Common myeloid progenitor, CD34-positive (primary cell): ENCODE results near the gene C16orf78.

Experiments
- CTCF ChIA-PET: fragments of 350-600 bp; sonication (Branson Sonifier 250); formaldehyde crosslinking; loops from one replicate; lab custom pipeline; 2021; ENCODE audit warnings: antibody characterized with exemption; lab: Charles Lee
- POLR2A ChIA-PET: fragments of 350-600 bp; sonication (Branson Sonifier 250); formaldehyde crosslinking; loops from one replicate; lab custom pipeline; 2021; ENCODE audit warnings: antibody characterized with exemption; lab: Charles Lee
- DNase-seq, 3 donors: peaks; one replicate each; pipeline versions ENCODE4 v3.0.0 to v3.0.0-alpha.2; 2013
- H3K27ac ChIP-seq, 2 experiments: 1 replicate in 1 of 2; 2 replicates in 1 of 2; pipeline ENCODE4 v1.7.0; 2013; ENCODE audit warnings: inconsistent platforms in 2 of 2, low read length in 2 of 2, mild to moderate bottlenecking in 2 of 2, low read depth in 1 of 2, moderate library complexity in 1 of 2; ENCODE audit not compliant: severe bottlenecking in 2 of 2, insufficient read depth in 1 of 2, poor library complexity in 1 of 2
- H3K27me3 ChIP-seq, 5 experiments: replicated peaks in 2 of 5; 1 replicate in 3 of 5; 2 replicates in 2 of 5; pipeline versions ENCODE4 v1.6.1 to v1.7.0; 2013; ENCODE audit warnings: low read length in 4 of 5, mild to moderate bottlenecking in 2 of 5, moderate library complexity in 2 of 5, inconsistent platforms in 1 of 5; ENCODE audit not compliant: insufficient read depth in 5 of 5, control insufficient read depth in 4 of 5
- H3K36me3 ChIP-seq, 4 experiments: 1 replicate in 2 of 4; 2 replicates in 2 of 4; pipeline versions ENCODE4 v1.6.1 to v1.7.0; 2013; ENCODE audit warnings: low read length in 3 of 4, control low read depth in 1 of 4, mild to moderate bottlenecking in 1 of 4; ENCODE audit not compliant: control insufficient read depth in 4 of 4, insufficient read depth in 4 of 4
- H3K4me1 ChIP-seq, 4 experiments: 1 replicate in 3 of 4; 2 replicates in 1 of 4; pipeline versions ENCODE4 v1.6.1 to v1.7.1; 2013; ENCODE audit warnings: low read length in 3 of 4, mild to moderate bottlenecking in 3 of 4, control low read depth in 1 of 4, inconsistent platforms in 1 of 4, moderate library complexity in 1 of 4; ENCODE audit not compliant: control insufficient read depth in 4 of 4, insufficient read depth in 4 of 4; ENCODE audit errors: control extremely low read depth in 1 of 4
- H3K4me3 ChIP-seq, 7 experiments: 1 replicate in 4 of 7; 2 replicates in 3 of 7; pipeline versions ENCODE4 v1.5.1 to v1.7.0; 2013; ENCODE audit warnings: mild to moderate bottlenecking in 7 of 7, low read length in 6 of 7, moderate library complexity in 6 of 7, inconsistent platforms in 2 of 7, low read depth in 2 of 7, control low read depth in 1 of 7; ENCODE audit not compliant: insufficient read depth in 4 of 7, control insufficient read depth in 1 of 7; ENCODE audit errors: extremely low read depth in 1 of 7
- H3K9me3 ChIP-seq, 5 experiments: 1 replicate in 4 of 5; 2 replicates in 1 of 5; pipeline versions ENCODE4 v1.6.1 to v1.7.1; 2013; ENCODE audit warnings: low read length in 4 of 5, mild to moderate bottlenecking in 2 of 5, inconsistent platforms in 1 of 5, low read depth in 1 of 5, moderate library complexity in 1 of 5; ENCODE audit not compliant: control insufficient read depth in 4 of 5, insufficient read depth in 2 of 5; ENCODE audit errors: control extremely low read depth in 1 of 5
- WGBS: methylation state at CpG from one replicate; pipeline ENCODE4 v1.1.5; 2013; ENCODE audit not compliant: insufficient coverage; 5-methylcytosine and 5-hydroxymethylcytosine counted together

Gene C16orf78

DNA sequence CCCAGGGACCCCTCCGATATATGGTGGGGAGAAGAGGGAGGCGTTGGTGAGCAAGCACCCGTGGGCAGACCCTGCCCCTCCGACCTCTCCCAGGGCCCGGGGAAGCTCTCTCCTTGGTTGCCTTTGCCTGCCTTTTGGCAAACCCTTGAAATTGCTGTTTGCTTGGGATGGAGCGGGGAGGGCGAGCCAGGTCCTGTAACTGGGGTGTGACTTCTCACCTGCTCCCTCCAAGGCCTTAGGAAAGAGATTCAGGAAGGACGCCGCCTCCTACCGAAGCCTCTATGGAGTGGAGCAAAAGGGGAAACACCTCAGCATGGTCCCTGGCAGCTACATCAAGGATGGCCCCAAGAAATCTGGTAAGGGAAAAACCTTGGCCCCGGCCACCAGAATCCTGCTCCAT lies 4.6 kb downstream of the C16orf78 start:
- Histone ChIP-seq H3K27ac (no peak overlapping the region), H3K27me3 (peaks cover 0 to 7% (median 0%) of the 10 kb centered on the region in 5 experiments), H3K36me3 (no peaks in the 10 kb centered on the region), H3K9me3 (peaks cover 0 to 3% (median 0%) of the 10 kb centered on the region in 5 experiments), H3K4me3 (no peak overlapping the region), H3K4me1 (no peaks in the 10 kb centered on the region)
- CTCF ChIA-PET = no interaction called here
- DNase-seq = no peak
- WGBS = 69% methylated on average over 8 of the region's 11 CpGs
- POLR2A ChIA-PET = no interaction called here

DNA sequence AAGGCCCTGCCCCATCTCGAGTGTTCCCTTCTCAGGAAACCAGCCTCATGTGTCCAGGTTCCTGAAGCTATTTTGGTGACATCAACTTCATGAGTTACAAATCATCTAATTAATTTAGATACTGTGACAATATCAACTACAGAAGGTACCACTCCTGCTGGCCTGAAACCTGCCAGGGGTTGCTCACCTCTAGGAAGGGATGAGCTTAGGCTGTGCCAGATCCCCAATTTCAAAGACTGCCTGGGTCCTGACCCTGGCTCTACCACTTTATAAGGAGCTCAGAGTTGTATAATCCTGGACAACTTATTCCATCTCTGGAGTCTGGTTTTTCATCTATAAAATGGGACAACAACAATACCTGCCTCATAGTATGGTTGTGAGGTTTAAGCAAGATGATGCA lies 5.2 kb downstream of the C16orf78 start:
- no peaks in the 10 kb centered on the region for H3K4me1 ChIP-seq
- no peak for DNase-seq
- ChIA-PET CTCF (no interaction called here), POLR2A (no interaction called here)
- H3K36me3 ChIP-seq = no peaks in the 10 kb centered on the region
- H3K27ac ChIP-seq = no peak overlapping the region
- peaks cover 0 to 7% (median 0%) of the 10 kb centered on the region in 5 experiments for H3K27me3 ChIP-seq
- H3K9me3 ChIP-seq = peaks cover 0 to 3% (median 0%) of the 10 kb centered on the region in 5 experiments
- no peak overlapping the region for H3K4me3 ChIP-seq
- WGBS = 0% methylated on average over 1 of the region's 1 CpG

DNA sequence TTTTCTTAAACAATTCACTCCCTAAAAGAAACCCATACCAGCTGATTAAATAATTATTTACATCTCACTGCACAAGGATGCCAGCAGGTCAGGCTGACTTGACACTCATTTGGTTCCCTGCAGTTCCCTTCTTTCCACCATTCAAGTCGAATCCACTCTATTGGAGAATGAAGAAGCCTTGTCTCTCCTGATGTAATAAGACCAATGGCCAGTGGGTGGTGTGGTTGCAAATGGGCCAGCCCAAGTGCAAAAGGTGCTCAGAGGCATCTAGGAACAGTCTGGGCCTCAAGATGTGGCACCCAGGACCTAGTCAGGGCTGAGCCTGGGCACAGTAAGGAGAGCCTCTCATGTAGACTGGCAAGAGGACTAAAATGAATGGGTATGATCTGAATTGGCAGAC lies 9.3 kb downstream of the C16orf78 start:
- Histone ChIP-seq H3K36me3 (no peaks in the 10 kb centered on the region), H3K27me3 (peaks cover 0 to 5% (median 0%) of the 10 kb centered on the region in 5 experiments), H3K27ac (no peak overlapping the region), H3K4me3 (no peak overlapping the region), H3K4me1 (no peaks in the 10 kb centered on the region), H3K9me3 (peaks cover 0 to 12% (median 1%) of the 10 kb centered on the region in 5 experiments)
- CTCF ChIA-PET = no interaction called here
- WGBS = 100% methylated on average over 1 of the region's 1 CpG
- POLR2A ChIA-PET = no interaction called here
- DNase-seq = no peak

DNA sequence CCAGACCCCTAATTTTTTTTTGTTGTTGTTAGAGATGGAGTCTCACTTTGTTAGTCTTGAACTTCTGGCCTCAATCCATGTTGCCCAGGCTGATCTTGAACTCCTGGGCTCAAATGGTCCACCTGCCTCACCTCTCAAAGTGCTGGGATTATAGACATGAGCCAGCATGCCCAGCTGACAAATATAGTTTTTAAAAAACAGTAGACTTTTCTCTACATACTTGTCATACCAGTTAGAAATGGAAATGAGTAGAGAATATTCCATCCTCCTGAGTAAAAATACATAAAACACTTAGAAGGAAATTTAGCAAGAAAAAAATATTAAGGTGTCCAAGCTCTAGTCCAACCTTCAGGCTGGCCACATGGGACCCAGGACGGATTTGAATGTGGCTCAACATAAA lies 21.4 kb downstream of the C16orf78 start:
- Histone ChIP-seq H3K36me3 (no peaks in the 10 kb centered on the region), H3K4me1 (no peaks in the 10 kb centered on the region), H3K4me3 (no peak overlapping the region), H3K27me3 (peaks cover 0 to 14% (median 11%) of the 10 kb centered on the region in 5 experiments), H3K9me3 (no peaks in the 10 kb centered on the region), H3K27ac (no peak overlapping the region)
- no peak for DNase-seq
- ChIA-PET POLR2A (no interaction called here), CTCF (no interaction called here)
- no CpG with 5 or more reads among the region's 1 CpG for WGBS

DNA sequence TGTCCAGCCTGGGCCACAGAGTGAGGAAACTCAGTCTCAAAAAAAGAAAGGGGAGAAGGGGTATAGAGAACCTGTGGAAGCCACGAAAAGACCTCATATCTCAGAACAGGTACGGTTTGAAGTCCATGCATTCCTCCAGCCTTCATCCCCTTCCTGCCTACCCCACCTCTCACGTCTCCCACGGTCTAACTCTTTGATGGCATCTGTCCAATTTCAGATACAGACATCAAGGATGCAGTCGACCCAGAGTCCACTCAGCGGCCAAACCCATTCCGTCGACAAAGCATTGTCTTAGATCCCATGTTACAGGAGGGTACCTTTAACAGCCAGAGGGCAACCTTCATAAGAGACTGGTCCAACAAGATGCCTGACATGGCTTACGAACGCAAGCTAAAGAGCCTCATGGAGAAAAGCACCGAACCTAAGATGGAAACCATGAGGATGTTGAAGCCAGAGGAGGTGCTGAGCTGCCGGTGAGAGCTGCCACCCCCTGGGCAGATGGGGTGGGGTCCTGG lies 22.7 kb downstream of the C16orf78 start:
- 93% methylated on average over 12 of the region's 12 CpGs for WGBS
- Histone ChIP-seq H3K27ac (no peak overlapping the region), H3K27me3 (peaks cover 0 to 11% (median 10%) of the 10 kb centered on the region in 5 experiments), H3K4me1 (no peaks in the 10 kb centered on the region), H3K36me3 (no peaks in the 10 kb centered on the region), H3K4me3 (no peak overlapping the region), H3K9me3 (no peaks in the 10 kb centered on the region)
- ChIA-PET POLR2A (no interaction called here), CTCF (interaction anchor here (1.2 kb wide), 1 partner anchor 12 kb away, joined by 4 read pairs; no protein-coding TSS in a partner anchor)
- no peak for DNase-seq

DNA sequence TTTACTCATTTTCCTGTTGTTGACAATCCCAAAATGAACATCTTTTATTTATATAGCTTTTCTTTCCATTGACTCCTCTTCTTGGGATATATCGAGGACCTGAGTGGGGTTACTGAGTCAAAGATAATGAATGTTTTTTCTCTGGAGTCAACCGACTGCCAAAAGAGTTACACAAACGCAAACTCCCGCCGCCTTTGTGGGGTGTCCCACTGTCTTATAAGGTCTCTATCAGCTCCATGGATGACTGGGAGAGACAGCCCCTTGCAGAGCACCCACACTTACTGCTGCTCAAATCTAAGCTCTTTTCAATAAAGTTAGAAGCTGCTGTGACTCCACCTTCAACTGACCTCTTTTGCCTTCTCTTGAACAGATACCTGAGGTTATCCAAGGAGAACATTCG lies 25.2 kb downstream of the C16orf78 start:
- Histone ChIP-seq H3K4me3 (no peak overlapping the region), H3K27ac (no peak overlapping the region), H3K27me3 (peaks cover 0 to 11% (median 4%) of the 10 kb centered on the region in 5 experiments), H3K4me1 (no peaks in the 10 kb centered on the region), H3K36me3 (no peaks in the 10 kb centered on the region), H3K9me3 (peaks cover 0 to 5% (median 0%) of the 10 kb centered on the region in 5 experiments)
- ChIA-PET CTCF (interaction anchor here (1.0 to 1.2 kb wide), 3 partner anchors 10 to 199 kb away, joined by 3 to 5 read pairs (median 3); no protein-coding TSS in a partner anchor), POLR2A (no interaction called here)
- DNase-seq = no peak
- WGBS = 84% methylated on average over 6 of the region's 6 CpGs

DNA sequence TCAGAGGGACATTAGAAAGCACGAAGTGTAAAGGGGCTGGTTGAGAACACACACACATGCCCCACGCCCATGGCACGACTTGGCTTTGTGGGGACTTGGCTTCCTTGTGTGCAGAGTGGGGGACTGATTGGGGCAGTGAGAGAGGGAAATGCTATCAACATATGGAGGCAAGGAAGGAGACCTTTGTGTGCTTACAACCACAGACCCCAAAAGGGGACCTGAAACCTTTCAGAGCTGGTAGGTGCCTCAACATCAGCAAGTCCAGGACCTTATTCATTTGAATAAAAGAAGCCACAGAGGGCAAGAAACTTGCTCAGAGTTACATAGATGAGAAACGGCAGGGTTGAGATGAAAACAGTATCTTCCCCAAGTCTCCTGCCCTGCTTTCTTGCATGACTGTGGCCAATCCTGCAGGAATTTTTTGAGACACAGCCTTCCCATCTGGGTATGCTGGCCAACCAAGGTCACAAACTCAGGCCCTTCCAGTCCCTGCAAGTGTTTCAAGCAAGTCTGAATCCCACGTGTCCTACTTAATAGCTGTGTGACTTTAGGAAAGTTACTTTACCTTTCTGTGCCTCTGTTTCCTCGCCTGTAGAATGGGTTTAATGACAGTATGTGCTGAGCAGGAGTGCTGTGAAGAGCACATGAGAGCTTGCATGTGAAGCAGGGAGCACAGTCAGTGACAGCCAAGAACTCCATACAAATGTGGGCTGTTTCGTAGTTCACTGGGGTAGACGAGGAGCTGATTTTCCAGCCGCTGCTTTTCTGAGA lies 26.2 kb downstream of the C16orf78 start:
- H3K4me3 ChIP-seq = no peak overlapping the region
- H3K4me1 ChIP-seq = no peaks in the 10 kb centered on the region
- H3K36me3 ChIP-seq = no peaks in the 10 kb centered on the region
- 88% methylated on average over 8 of the region's 9 CpGs for WGBS
- no peak for DNase-seq
- ChIA-PET POLR2A (no interaction called here), CTCF (interaction anchor here (1.0 kb wide), 1 partner anchor 12 kb away, joined by 3 read pairs; no protein-coding TSS in a partner anchor)
- H3K27ac ChIP-seq = no peak overlapping the region
- peaks cover 0 to 11% (median 4%) of the 10 kb centered on the region in 5 experiments for H3K27me3 ChIP-seq
- H3K9me3 ChIP-seq = peaks cover 0 to 5% (median 0%) of the 10 kb centered on the region in 5 experiments
